ENCODE results near the gene CMIP.

- no peak for TF ChIP-seq SUZ12 (IDR thresholded peaks at IDR 0.05)
- no peak for TF ChIP-seq SP1 (IDR thresholded peaks at IDR 0.05)
- TF ChIP-seq HDGF (IDR thresholded peaks at IDR 0.05; ENCODE audit: borderline replicate concordance), result no peak
- TF ChIP-seq ZNF384 (IDR thresholded peaks at IDR 0.05), result no peak
- no peak for TF ChIP-seq FOXA1 (IDR thresholded peaks at IDR 0.05)
- TF ChIP-seq FOXM1 (IDR thresholded peaks at IDR 0.05; ENCODE audit: borderline replicate concordance), result no peak
- TF ChIP-seq FOXK2 (IDR thresholded peaks at IDR 0.05), result no peak
- TF ChIP-seq ELF4 (IDR thresholded peaks at IDR 0.05), result no peak
- TF ChIP-seq NFRKB (IDR thresholded peaks at IDR 0.05), result no peak
Observed at GRCh38 chr16:81532491-81533174, 88.0 kb downstream of the CMIP start.
